Adipocyte (in vitro differentiated cells): ENCODE results near the gene IL36A.

Experiments
- DNase-seq: peaks from one replicate; pipeline ENCODE4 v3.0.0-alpha.2; 2015; ENCODE audit warnings: low read depth
- H3K27me3 ChIP-seq: replicated peaks from 2 replicates; pipeline ENCODE4 v1.7.0; 2013; ENCODE audit warnings: mild to moderate bottlenecking, low read length, moderate library complexity; ENCODE audit not compliant: control insufficient read depth, insufficient read depth
- H3K36me3 ChIP-seq: 2 replicates; pipeline ENCODE4 v1.7.0; 2013; ENCODE audit warnings: low read length, mild to moderate bottlenecking, moderate library complexity; ENCODE audit not compliant: control insufficient read depth, insufficient read depth, severe bottlenecking
- H3K4me1 ChIP-seq: 2 replicates; pipeline ENCODE4 v1.7.0; 2013; ENCODE audit warnings: mild to moderate bottlenecking, low read length, moderate library complexity; ENCODE audit not compliant: control insufficient read depth, insufficient read depth
- H3K4me3 ChIP-seq: 2 replicates; pipeline ENCODE4 v1.7.0; 2013; ENCODE audit warnings: mild to moderate bottlenecking, low read length, moderate library complexity
- H3K9ac ChIP-seq: 2 replicates; pipeline ENCODE4 v1.7.0; 2013; ENCODE audit warnings: mild to moderate bottlenecking, low read length, moderate library complexity
- H3K9me3 ChIP-seq: 2 replicates; pipeline ENCODE4 v1.7.0; 2013; ENCODE audit warnings: mild to moderate bottlenecking, low read length, moderate library complexity; ENCODE audit not compliant: control insufficient read depth

Gene IL36A

GRCh38 chr2:113009622-113010021 lies 4.4 kb downstream of the IL36A start:
- Histone ChIP-seq H3K9me3 (no peaks in the 10 kb centered on the region), H3K36me3 (no peaks in the 10 kb centered on the region), H3K27me3 (no peaks in the 10 kb centered on the region), H3K4me1 (no peaks in the 10 kb centered on the region), H3K4me3 (no peak overlapping the region), H3K9ac (no peak overlapping the region)
- DNase-seq: no peak

- Histone ChIP-seq H3K9me3 (no peaks in the 10 kb centered on the region), H3K4me3 (no peak overlapping the region), H3K9ac (no peak overlapping the region), H3K36me3 (no peaks in the 10 kb centered on the region), H3K4me1 (no peaks in the 10 kb centered on the region), H3K27me3 (no peaks in the 10 kb centered on the region)
- DNase-seq: peak; percentile 8
These were observed 4.8 kb downstream of the IL36A start for GRCh38 chr2:113010088-113010487.

- H3K27me3 ChIP-seq: no peaks in the 10 kb centered on the region
- H3K36me3 ChIP-seq: no peaks in the 10 kb centered on the region
- H3K9ac ChIP-seq: no peak overlapping the region
- no peaks in the 10 kb centered on the region for H3K4me1 ChIP-seq
- H3K9me3 ChIP-seq: no peaks in the 10 kb centered on the region
- no peak for DNase-seq
- no peak overlapping the region for H3K4me3 ChIP-seq
These were observed 5.8 kb downstream of the IL36A start for GRCh38 chr2:113011108-113011507.

DNA sequence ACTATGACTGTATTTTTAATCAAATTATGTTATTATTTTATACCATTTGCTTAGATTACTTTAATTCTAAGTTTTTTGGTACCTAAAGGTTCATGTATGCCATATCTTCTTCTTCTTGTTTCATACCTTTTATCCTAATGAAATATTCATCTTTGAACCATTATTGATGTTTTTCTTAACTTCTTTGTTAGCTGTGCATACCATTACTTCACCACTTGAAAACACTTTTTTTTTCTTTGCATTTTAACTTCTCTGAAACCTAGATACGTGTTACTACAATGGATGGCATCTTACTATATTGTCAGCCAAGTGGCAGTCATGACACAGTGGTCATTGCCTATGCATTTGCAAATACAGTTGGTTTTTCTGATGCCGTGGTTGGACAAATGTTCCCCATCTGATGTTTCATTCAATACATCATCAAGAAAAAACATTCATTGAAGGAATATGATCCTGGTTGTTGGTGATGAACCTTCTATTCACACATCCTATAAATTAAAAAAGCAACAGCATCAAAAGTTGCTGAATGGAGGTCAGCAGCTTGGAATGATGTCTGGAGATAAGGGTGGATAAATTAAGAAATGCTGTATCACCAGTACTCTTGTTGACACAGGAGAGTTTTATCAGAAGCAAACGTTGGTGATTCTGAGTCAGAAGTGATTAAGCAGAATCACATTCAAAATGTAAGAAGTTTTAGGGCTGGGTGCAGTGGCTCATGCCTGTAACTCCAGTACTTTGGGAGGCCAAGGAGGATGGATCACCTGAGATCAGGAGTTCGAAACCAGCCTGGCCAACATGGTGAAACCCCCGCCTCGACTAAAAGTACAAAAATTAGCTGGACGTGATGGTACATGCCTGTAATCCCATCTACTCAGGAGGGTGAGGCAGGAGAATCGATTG lies 7.4 kb downstream of the IL36A start:
- no peak overlapping the region for H3K9ac ChIP-seq
- no peaks in the 10 kb centered on the region for H3K9me3 ChIP-seq
- DNase-seq: no peak
- no peaks in the 10 kb centered on the region for H3K36me3 ChIP-seq
- peaks cover 10% of the 10 kb centered on the region for H3K27me3 ChIP-seq
- no peak overlapping the region for H3K4me3 ChIP-seq
- H3K4me1 ChIP-seq: no peaks in the 10 kb centered on the region

DNA sequence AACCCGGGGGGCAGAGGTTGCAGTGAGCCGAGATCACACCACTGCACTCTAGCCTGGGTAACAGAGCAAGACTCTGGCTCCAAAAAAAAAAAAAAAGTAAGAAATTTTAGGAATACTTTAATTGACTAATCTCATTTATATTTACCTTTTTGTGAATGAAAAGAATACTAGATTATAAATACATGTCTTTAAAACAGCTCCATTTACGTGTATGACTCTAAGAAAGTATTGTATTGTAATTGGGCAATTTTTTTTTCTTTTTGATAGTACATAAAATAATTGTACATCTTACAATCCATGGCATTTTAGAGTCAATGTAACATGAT lies 8.0 kb downstream of the IL36A start:
- Histone ChIP-seq H3K4me3 (no peak overlapping the region), H3K27me3 (peaks cover 13% of the 10 kb centered on the region)

GRCh38 chr2:113014067-113014466 lies 8.8 kb downstream of the IL36A start:
- Histone ChIP-seq H3K9ac (no peak overlapping the region), H3K36me3 (no peaks in the 10 kb centered on the region), H3K9me3 (no peaks in the 10 kb centered on the region), H3K4me3 (no peak overlapping the region), H3K4me1 (no peaks in the 10 kb centered on the region), H3K27me3 (peaks cover 21% of the 10 kb centered on the region)
- no peak for DNase-seq

More for the DNA sequence above, 8.0 kb downstream of the IL36A start:
- Histone ChIP-seq H3K36me3 (no peaks in the 10 kb centered on the region), H3K4me1 (no peaks in the 10 kb centered on the region), H3K9ac (no peak overlapping the region), H3K9me3 (no peaks in the 10 kb centered on the region)
- no peak for DNase-seq

GRCh38 chr2:113015042-113015441 lies 9.8 kb downstream of the IL36A start:
- H3K4me3 ChIP-seq: no peak overlapping the region
- H3K27me3 ChIP-seq: peaks cover 26% of the 10 kb centered on the region

DNA sequence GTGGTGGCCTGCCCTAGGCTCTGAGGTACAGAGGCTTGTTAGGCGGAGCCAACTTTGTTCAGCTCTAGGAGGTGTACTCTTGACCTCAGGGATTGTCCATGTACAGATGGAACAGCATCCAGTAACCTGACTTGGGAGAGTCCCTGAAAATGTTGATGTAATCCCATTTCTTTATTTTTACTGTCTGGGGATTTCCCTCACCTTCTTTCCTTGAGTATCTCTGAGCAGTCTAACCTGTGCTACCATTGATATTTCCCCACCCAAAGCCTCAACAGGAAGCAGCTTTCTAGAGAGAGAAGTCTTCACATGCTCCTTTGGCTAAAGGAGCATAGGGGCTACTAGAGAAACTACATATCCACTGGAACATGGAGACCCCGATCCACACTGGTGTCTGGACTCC lies 10.4 kb downstream of the IL36A start:
- DNase-seq: no peak
- H3K9ac ChIP-seq: no peak overlapping the region
- H3K36me3 ChIP-seq: no peaks in the 10 kb centered on the region
- peaks cover 26% of the 10 kb centered on the region for H3K27me3 ChIP-seq
- no peaks in the 10 kb centered on the region for H3K9me3 ChIP-seq
- no peaks in the 10 kb centered on the region for H3K4me1 ChIP-seq
- no peak overlapping the region for H3K4me3 ChIP-seq

More at GRCh38 chr2:113015042-113015441, 9.8 kb downstream of the IL36A start:
- Histone ChIP-seq H3K9me3 (no peaks in the 10 kb centered on the region), H3K4me1 (no peaks in the 10 kb centered on the region), H3K36me3 (no peaks in the 10 kb centered on the region), H3K9ac (no peak overlapping the region)
- DNase-seq: no peak

GRCh38 chr2:113018509-113018908 lies 13.2 kb downstream of the IL36A start:
- H3K9ac ChIP-seq: no peak overlapping the region
- H3K9me3 ChIP-seq: no peaks in the 10 kb centered on the region
- peaks cover 40% of the 10 kb centered on the region for H3K27me3 ChIP-seq
- no peaks in the 10 kb centered on the region for H3K4me1 ChIP-seq
- H3K36me3 ChIP-seq: no peaks in the 10 kb centered on the region
- H3K4me3 ChIP-seq: no peak overlapping the region
- no peak for DNase-seq

- Histone ChIP-seq H3K27me3 (peaks cover 67% of the 10 kb centered on the region), H3K36me3 (no peaks in the 10 kb centered on the region), H3K4me3 (no peak overlapping the region), H3K9me3 (no peaks in the 10 kb centered on the region), H3K4me1 (no peaks in the 10 kb centered on the region), H3K9ac (no peak overlapping the region)
- DNase-seq: no peak
These were observed 16.1 kb downstream of the IL36A start for GRCh38 chr2:113021312-113021711.

DNA sequence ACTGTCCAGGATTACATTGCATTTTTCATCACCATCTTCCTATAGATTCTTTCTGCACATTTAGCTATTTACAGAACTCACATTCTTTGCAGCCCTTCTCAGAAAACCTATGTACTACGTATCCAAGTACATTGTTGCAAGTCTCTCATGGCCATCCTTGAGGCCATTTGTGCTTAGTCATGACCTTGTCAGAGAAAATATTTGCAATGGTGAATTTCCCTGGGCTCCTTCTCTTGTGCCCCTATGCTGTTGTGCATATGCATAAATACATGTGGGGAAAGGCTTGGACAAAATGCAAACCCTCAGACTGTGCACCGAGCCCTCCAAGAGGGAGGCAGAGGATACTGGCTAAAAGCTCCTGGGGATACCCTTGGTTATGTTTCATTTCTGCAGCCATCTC lies 19.5 kb downstream of the IL36A start:
- Histone ChIP-seq H3K27me3 (peaks cover 72% of the 10 kb centered on the region), H3K9me3 (no peaks in the 10 kb centered on the region), H3K4me3 (no peak overlapping the region), H3K36me3 (no peaks in the 10 kb centered on the region), H3K9ac (no peak overlapping the region), H3K4me1 (no peaks in the 10 kb centered on the region)
- no peak for DNase-seq

GRCh38 chr2:113025737-113026136 lies 20.5 kb downstream of the IL36A start:
- H3K36me3 ChIP-seq: no peaks in the 10 kb centered on the region
- H3K9ac ChIP-seq: no peak overlapping the region
- no peaks in the 10 kb centered on the region for H3K9me3 ChIP-seq
- H3K27me3 ChIP-seq: peaks cover 76% of the 10 kb centered on the region
- H3K4me1 ChIP-seq: no peaks in the 10 kb centered on the region
- DNase-seq: no peak
- H3K4me3 ChIP-seq: no peak overlapping the region
